Panc1 (cell line): ENCODE measurements around the gene SLC4A2. TPM values are rescaled to one million over a fixed set of nuclear protein-coding genes. Genes with fewer than 3 reads are reported as not detected.

Experiments
- ATAC-seq: fragments of 200-7000 bp; cut with Tn5 transposase; 2 replicates; pipeline ENCODE4 v1.9.1; 2020; ENCODE audit warnings: mild to moderate bottlenecking, moderate library complexity
- BruUV-seq: library from RNA; stranded (reverse); fragments of 400-500 nt; replicated peaks from 2 replicates; lab custom pipeline; 2021; lab: Mats Ljungman, UMichigan
- CTCF ChIA-PET: fragments of 300-600 bp; sonication (Branson Sonifier 250); formaldehyde crosslinking; loops from one replicate; lab custom pipeline; 2022; ENCODE audit warnings: antibody characterized with exemption; lab: Charles Lee
- POLR2A ChIA-PET: fragments of 300-600 bp; sonication (Branson Sonifier 250); formaldehyde crosslinking; loops from one replicate; lab custom pipeline; 2022; ENCODE audit warnings: antibody characterized with exemption; lab: Charles Lee
- DNase-seq: peaks from one replicate; pipeline ENCODE4 v3.0.0-alpha.2; 2010; ENCODE audit warnings: low read depth, low spot score
- H3K27ac ChIP-seq: 2 replicates; pipeline ENCODE4 v1.5.1; 2011; ENCODE audit warnings: mild to moderate bottlenecking, low read length, inconsistent platforms
- H3K27me3 ChIP-seq: fragments of 200-500 bp; sonication (Bioruptor generic); 2 replicates; pipeline ENCODE4 v1.6.0; 2014; ENCODE audit warnings: low read length, inconsistent platforms; ENCODE audit not compliant: control insufficient read depth, insufficient read depth
- H3K36me3 ChIP-seq: fragments of 200-500 bp; sonication (Bioruptor generic); 2 replicates; pipeline ENCODE4 v1.5.1; 2014; ENCODE audit warnings: inconsistent platforms, mild to moderate bottlenecking, low read length, moderate library complexity; ENCODE audit not compliant: control insufficient read depth, insufficient read depth
- H3K4me1 ChIP-seq: 2 replicates; pipeline ENCODE4 v1.5.1; 2011; ENCODE audit warnings: inconsistent platforms, mild to moderate bottlenecking, low read length, moderate library complexity; ENCODE audit not compliant: control insufficient read depth, insufficient read depth
- H3K4me3 ChIP-seq, 2 experiments: 2 replicates each; pipeline ENCODE4 v1.5.1; 2011 to 2012; ENCODE audit warnings: low read depth in 2 of 2, low read length in 2 of 2, mild to moderate bottlenecking in 2 of 2, inconsistent platforms in 1 of 2, moderate library complexity in 1 of 2
- H3K9me3 ChIP-seq: fragments of 200-500 bp; sonication (Bioruptor generic); 2 replicates; pipeline ENCODE4 v1.5.1; 2014; ENCODE audit warnings: low read depth, mild to moderate bottlenecking, inconsistent platforms, low read length, moderate library complexity; ENCODE audit not compliant: control insufficient read depth, insufficient read depth
- POLR2AphosphoS5 ChIP-seq: IDR thresholded peaks from 2 replicates; pipeline ENCODE4 v1.6.1; 2012; ENCODE audit warnings: mild to moderate bottlenecking, low read depth, low read length, moderate library complexity
- SIN3A ChIP-seq: IDR thresholded peaks from 2 replicates; pipeline ENCODE4 v1.6.1; 2012; ENCODE audit warnings: low read depth, mild to moderate bottlenecking, low read length, moderate library complexity, borderline replicate concordance; ENCODE audit not compliant: insufficient read depth
- TCF7L2 ChIP-seq: IDR thresholded peaks from 2 replicates; pipeline ENCODE4 v1.6.1; 2011; ENCODE audit warnings: mild to moderate bottlenecking, low read depth, low read length, inconsistent platforms
- in situ Hi-C: cut with HindIII; loops from 2 replicates; pipeline ENCODE4 v1.10.0; 2016; ENCODE audit warnings: low sequenced_read_pairs, low pct_unique_long_range_greater_than_20kb
- intact Hi-C: fragments of 100-400 bp; cut with micrococcal nuclease; formaldehyde crosslinking; loops from one replicate; pipeline ENCODE4 v1.10.0; 2022; ENCODE audit not compliant: unreplicated experiment
- total RNA-seq: library from RNA; stranded (reverse); gene quantifications from one replicate; pipeline ENCODE4 v1.2.1, GENCODE V29; 2021; ENCODE audit not compliant: unreplicated experiment
- TF ChIP-seq, protein P1 (sequence below), 2 experiments: IDR thresholded peaks; 2 replicates each; pipeline ENCODE4 v1.6.1; 2011 to 2012; ENCODE audit warnings: low read depth in 2 of 2, control low read depth in 1 of 2, low read length in 1 of 2, mild to moderate bottlenecking in 1 of 2, moderate library complexity in 1 of 2; ENCODE audit not compliant: insufficient read depth in 1 of 2
- TF ChIP-seq, protein P2 (sequence below): fragments of 450-650 bp; IDR thresholded peaks from 2 replicates; pipeline ENCODE4 v1.5.1; 2017; ENCODE audit warnings: mild to moderate bottlenecking

SLC4A2 gene
- total RNA-seq, 1 experiment from 2014 or later, result 580 TPM

DNA sequence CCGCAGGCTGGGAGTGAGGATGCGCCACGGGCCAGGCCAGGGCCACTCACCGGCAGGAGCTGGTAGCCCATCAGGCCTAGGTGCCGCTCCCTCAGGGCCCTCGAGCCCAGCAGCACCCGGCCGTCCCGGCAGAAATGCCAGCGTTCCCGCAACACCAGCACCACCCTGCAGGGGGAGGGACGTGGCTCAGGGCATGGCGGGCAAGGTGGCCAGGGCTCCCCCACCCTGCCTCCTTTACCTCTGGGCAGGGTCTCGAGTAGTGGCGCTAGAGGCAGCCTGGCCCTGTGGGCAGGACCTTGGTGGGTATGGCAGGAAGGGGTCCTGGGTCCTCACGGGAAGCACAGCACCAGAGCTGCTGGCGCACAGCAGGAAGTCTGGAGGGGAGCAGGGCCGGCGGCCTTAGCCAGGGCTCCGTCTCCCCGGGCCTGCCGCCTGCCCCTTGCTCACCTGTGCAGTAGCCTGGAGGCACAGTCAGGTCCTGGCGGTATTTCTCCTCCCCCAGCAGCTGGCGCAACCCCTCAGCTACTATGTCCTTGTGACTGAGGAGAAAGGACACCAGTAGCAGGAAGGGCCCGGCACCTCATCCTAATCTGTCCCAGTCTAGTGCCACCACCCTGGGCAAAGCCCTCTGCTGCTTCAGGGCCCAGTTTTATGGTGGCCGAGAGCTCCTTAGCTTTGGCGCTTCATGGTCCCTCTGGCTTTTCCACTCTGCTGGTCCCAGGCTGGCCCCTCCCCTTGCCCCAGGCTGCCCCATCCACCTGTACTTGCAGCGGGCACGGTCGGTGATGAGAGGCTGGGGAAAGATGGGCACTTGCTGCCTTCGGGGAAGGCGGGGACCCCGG, 17.7 kb downstream of the SLC4A2 start:
- peaks cover 44% of the 10 kb centered on the region for H3K4me1 ChIP-seq
- no peaks in the 10 kb centered on the region for H3K27me3 ChIP-seq
- no peak for DNase-seq
- intact Hi-C loops, result loop anchor here (5.0 kb wide), 1 partner anchor 35 kb away; no protein-coding TSS in a partner anchor
- no peak overlapping the region for H3K4me3 ChIP-seq
- ChIA-PET POLR2A (interaction anchor here (1.0 kb wide), 1 partner anchor 16 kb away, joined by 8 read pairs; no protein-coding TSS in a partner anchor), CTCF (interaction anchor here (0.6 to 1.4 kb wide), 3 partner anchors 14 to 33 kb away, joined by 3 read pairs; no protein-coding TSS in a partner anchor)
- in situ Hi-C loops, result no loop called here
- peak; percentile 52 for ATAC-seq
- H3K27ac ChIP-seq, result peak overlapping the region; percentile 91
- TF ChIP-seq, protein P1, sequence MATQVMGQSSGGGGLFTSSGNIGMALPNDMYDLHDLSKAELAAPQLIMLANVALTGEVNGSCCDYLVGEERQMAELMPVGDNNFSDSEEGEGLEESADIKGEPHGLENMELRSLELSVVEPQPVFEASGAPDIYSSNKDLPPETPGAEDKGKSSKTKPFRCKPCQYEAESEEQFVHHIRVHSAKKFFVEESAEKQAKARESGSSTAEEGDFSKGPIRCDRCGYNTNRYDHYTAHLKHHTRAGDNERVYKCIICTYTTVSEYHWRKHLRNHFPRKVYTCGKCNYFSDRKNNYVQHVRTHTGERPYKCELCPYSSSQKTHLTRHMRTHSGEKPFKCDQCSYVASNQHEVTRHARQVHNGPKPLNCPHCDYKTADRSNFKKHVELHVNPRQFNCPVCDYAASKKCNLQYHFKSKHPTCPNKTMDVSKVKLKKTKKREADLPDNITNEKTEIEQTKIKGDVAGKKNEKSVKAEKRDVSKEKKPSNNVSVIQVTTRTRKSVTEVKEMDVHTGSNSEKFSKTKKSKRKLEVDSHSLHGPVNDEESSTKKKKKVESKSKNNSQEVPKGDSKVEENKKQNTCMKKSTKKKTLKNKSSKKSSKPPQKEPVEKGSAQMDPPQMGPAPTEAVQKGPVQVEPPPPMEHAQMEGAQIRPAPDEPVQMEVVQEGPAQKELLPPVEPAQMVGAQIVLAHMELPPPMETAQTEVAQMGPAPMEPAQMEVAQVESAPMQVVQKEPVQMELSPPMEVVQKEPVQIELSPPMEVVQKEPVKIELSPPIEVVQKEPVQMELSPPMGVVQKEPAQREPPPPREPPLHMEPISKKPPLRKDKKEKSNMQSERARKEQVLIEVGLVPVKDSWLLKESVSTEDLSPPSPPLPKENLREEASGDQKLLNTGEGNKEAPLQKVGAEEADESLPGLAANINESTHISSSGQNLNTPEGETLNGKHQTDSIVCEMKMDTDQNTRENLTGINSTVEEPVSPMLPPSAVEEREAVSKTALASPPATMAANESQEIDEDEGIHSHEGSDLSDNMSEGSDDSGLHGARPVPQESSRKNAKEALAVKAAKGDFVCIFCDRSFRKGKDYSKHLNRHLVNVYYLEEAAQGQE (IDR thresholded peaks at IDR 0.05; ENCODE audit: insufficient read depth in 1 of 2, low read depth in 2 of 2, low read length in 1 of 2), result no peak
- TF ChIP-seq TCF7L2, result peak; percentile 14; the same call in 1 of the 2 replicates
- TF ChIP-seq SIN3A, result 0 out of 2 replicates have a peak, but pooled peaks have one; percentile 49
- peak; percentile 71; the same call in 1 of the 2 replicates for TF ChIP-seq POLR2AphosphoS5
- TF ChIP-seq, protein P2, sequence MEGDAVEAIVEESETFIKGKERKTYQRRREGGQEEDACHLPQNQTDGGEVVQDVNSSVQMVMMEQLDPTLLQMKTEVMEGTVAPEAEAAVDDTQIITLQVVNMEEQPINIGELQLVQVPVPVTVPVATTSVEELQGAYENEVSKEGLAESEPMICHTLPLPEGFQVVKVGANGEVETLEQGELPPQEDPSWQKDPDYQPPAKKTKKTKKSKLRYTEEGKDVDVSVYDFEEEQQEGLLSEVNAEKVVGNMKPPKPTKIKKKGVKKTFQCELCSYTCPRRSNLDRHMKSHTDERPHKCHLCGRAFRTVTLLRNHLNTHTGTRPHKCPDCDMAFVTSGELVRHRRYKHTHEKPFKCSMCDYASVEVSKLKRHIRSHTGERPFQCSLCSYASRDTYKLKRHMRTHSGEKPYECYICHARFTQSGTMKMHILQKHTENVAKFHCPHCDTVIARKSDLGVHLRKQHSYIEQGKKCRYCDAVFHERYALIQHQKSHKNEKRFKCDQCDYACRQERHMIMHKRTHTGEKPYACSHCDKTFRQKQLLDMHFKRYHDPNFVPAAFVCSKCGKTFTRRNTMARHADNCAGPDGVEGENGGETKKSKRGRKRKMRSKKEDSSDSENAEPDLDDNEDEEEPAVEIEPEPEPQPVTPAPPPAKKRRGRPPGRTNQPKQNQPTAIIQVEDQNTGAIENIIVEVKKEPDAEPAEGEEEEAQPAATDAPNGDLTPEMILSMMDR, result no peak; the same call in 1 of the 2 replicates
- H3K9me3 ChIP-seq, result no peaks in the 10 kb centered on the region
- H3K36me3 ChIP-seq, result no peaks in the 10 kb centered on the region; the same call in 1 of the 2 replicates
- no TSS peak for BruUV-seq

DNA sequence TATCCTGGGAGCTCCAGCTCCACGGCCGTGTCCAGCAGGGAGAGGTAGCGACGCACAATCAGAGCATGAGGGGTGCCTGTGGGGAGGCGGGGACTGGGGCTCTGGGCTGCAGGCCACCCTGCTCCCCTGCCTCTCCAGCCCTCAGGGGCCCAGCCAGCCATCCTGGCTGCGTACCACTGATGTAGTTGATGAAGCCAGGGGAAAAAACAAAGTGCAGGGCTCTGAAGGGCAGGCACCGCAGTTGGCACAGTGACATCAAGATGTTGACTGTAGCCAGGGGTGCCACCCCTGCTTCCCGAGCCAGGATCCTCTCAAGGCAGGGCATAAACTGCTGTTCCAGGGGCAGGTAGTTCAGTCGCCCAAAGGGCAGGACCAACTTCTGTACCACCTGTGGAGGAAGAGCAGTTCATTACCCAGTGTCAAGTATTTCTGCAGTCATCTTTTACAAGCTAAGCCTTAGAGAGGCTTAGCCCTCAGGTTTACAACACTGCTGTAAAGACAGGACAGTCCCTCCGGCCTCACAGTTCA, 18.4 kb downstream of the SLC4A2 start:
- Histone ChIP-seq H3K4me3 (no peak overlapping the region), H3K36me3 (no peaks in the 10 kb centered on the region; the same call in 1 of the 2 replicates), H3K4me1 (peaks cover 44% of the 10 kb centered on the region), H3K9me3 (no peaks in the 10 kb centered on the region), H3K27me3 (no peaks in the 10 kb centered on the region), H3K27ac (peak overlapping the region; percentile 91)
- BruUV-seq, result no TSS peak
- in situ Hi-C loops (no loop called here), intact Hi-C loops (loop anchor here (5.0 kb wide), 1 partner anchor 35 kb away; no protein-coding TSS in a partner anchor)
- ATAC-seq, result peak; percentile 0; the same call in 1 of the 2 replicates
- no peak for DNase-seq
- TF ChIP-seq TCF7L2 (no peak), POLR2AphosphoS5 (no peak; the same call in 1 of the 2 replicates), SIN3A (no peak)
- TF ChIP-seq, protein P2, result no peak
- TF ChIP-seq, protein P1 (IDR thresholded peaks at IDR 0.05; ENCODE audit: insufficient read depth in 1 of 2, low read depth in 2 of 2, low read length in 1 of 2), result no peak
- ChIA-PET CTCF (interaction anchor here (1.4 kb wide), 1 partner anchor 33 kb away, joined by 3 read pairs; no protein-coding TSS in a partner anchor), POLR2A (no interaction called here)
